ENCODE data around the gene SPON1. TPM values are rescaled to one million over a fixed set of nuclear protein-coding genes. Genes with fewer than 3 reads are reported as not detected.

The SPON1 gene
- total and polyA plus RNA-seq, 2 experiments from 2014 or later: 2.4 to 5.4 TPM

GRCh38 chr11:13965337-13965736, 2.8 kb downstream of the SPON1 start:
- no peaks in the 10 kb centered on the region for H3K9me3 ChIP-seq (ENCODE audit: low read depth)
- no peaks in the 10 kb centered on the region for H4K20me1 ChIP-seq (ENCODE audit: insufficient read depth)
- TF ChIP-seq EZH2 (IDR thresholded peaks at IDR 0.05; ENCODE audit: insufficient read depth, poor library complexity, severe bottlenecking) (no peak), EZH2phosphoT487 (IDR thresholded peaks at IDR 0.05; ENCODE audit: insufficient read depth, low read depth) (no peak)
- no peaks in the 10 kb centered on the region for H3F3A ChIP-seq (ENCODE audit: insufficient read depth)
- H3K79me2 ChIP-seq (ENCODE audit: insufficient read depth): no peaks in the 10 kb centered on the region
- no peak overlapping the region for H3K4me2 ChIP-seq (ENCODE audit: unreplicated experiment)
- H3K27ac ChIP-seq: no peak overlapping the region
- WGBS, 2 experiments (ENCODE audit: low coverage in 1 of 2, low lambda C conversion rate in 2 of 2, missing lambda C conversion rate in 2 of 2): 44 to 48% methylated on average over 5 of the region's 5 CpGs
- no peaks in the 10 kb centered on the region for H3K36me3 ChIP-seq (ENCODE audit: low read depth)
- H3K9ac ChIP-seq: no peak overlapping the region
- H2AFZ ChIP-seq: no peak overlapping the region
- H3K27me3 ChIP-seq (replicated peaks; ENCODE audit: insufficient read depth): peaks cover 66% of the 10 kb centered on the region
- H3K4me3 ChIP-seq: no peak overlapping the region
- no peaks in the 10 kb centered on the region for H3K9me2 ChIP-seq (ENCODE audit: insufficient read depth)
- in situ Hi-C loops (cut with MboI): loop anchor here (10.0 kb wide), 1 partner anchor 179 kb away; no protein-coding TSS in a partner anchor
- DNase-seq: no peak
- no peaks in the 10 kb centered on the region for H3K4me1 ChIP-seq (ENCODE audit: insufficient read depth)

DNA sequence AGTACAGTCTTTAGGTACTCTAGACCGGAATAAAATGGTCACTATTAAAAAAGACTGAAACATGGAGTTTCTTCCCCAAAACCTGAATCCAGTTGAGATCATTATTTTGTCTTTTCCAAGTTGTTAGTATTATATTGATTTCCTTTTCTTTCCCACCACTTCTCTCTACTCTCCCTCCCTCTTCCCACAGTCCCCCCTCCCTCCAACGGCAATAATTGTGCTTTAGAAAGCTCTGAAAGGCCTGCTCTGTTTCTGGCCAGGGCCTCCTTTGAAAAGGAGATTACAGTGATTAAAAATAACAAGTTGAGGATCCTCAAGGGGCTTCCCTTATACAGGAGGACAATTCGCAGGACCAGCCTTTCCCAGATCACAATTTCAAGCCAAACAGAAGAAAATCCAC, 3.5 kb downstream of the SPON1 start:
- no peak overlapping the region for H3K4me2 ChIP-seq (ENCODE audit: unreplicated experiment)
- H3K9me3 ChIP-seq (ENCODE audit: low read depth): no peaks in the 10 kb centered on the region
- no peaks in the 10 kb centered on the region for H3F3A ChIP-seq (ENCODE audit: insufficient read depth)
- no peaks in the 10 kb centered on the region for H4K20me1 ChIP-seq (ENCODE audit: insufficient read depth)
- H3K27me3 ChIP-seq (replicated peaks; ENCODE audit: insufficient read depth): peaks cover 64% of the 10 kb centered on the region
- H3K4me3 ChIP-seq: no peak overlapping the region
- no peak for TF ChIP-seq EZH2 (IDR thresholded peaks at IDR 0.05; ENCODE audit: insufficient read depth, poor library complexity, severe bottlenecking)
- TF ChIP-seq EZH2phosphoT487 (IDR thresholded peaks at IDR 0.05; ENCODE audit: insufficient read depth, low read depth): no peak
- no peak for DNase-seq
- no peaks in the 10 kb centered on the region for H3K4me1 ChIP-seq (ENCODE audit: insufficient read depth)
- in situ Hi-C loops (cut with MboI): loop anchor here (10.0 kb wide), 1 partner anchor 179 kb away; no protein-coding TSS in a partner anchor
- no peak overlapping the region for H3K9ac ChIP-seq
- WGBS, 2 experiments (ENCODE audit: low coverage in 1 of 2, low lambda C conversion rate in 2 of 2, missing lambda C conversion rate in 2 of 2): 61 to 64% methylated on average over 3 of the region's 3 CpGs
- H3K27ac ChIP-seq: no peak overlapping the region
- no peaks in the 10 kb centered on the region for H3K79me2 ChIP-seq (ENCODE audit: insufficient read depth)
- H3K36me3 ChIP-seq (ENCODE audit: low read depth): no peaks in the 10 kb centered on the region
- no peak overlapping the region for H2AFZ ChIP-seq
- no peaks in the 10 kb centered on the region for H3K9me2 ChIP-seq (ENCODE audit: insufficient read depth)

DNA sequence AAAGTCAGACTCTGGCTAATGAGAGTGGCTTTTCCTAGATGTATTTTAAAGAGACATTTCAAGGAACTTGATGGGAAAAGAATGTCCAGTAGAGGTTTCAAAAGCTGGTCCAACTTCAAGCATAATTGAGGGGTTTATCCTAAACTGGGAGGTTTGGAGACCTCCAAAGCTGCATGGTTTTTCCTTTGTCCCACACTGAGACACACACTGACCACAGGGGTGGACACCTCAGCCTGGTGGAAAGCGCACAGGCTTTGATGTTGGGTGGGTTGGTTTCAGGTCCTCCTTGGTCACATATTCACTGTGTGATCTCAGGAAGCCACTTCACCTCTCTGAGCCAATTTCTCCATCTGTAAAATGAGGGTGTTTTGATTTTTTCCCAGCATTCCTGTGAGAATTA, 4.0 kb downstream of the SPON1 start:
- Histone ChIP-seq H3K4me2 (ENCODE audit: unreplicated experiment) (no peak overlapping the region), H3K4me1 (ENCODE audit: insufficient read depth) (no peaks in the 10 kb centered on the region), H3K36me3 (ENCODE audit: low read depth) (no peaks in the 10 kb centered on the region), H2AFZ (no peak overlapping the region), H3K27me3 (replicated peaks; ENCODE audit: insufficient read depth) (peaks cover 59% of the 10 kb centered on the region), H3K27ac (no peak overlapping the region), H3F3A (ENCODE audit: insufficient read depth) (no peaks in the 10 kb centered on the region), H3K4me3 (no peak overlapping the region), H3K9ac (no peak overlapping the region), H4K20me1 (ENCODE audit: insufficient read depth) (no peaks in the 10 kb centered on the region), H3K9me3 (ENCODE audit: low read depth) (no peaks in the 10 kb centered on the region), H3K79me2 (ENCODE audit: insufficient read depth) (no peaks in the 10 kb centered on the region), H3K9me2 (ENCODE audit: insufficient read depth) (no peaks in the 10 kb centered on the region)
- TF ChIP-seq EZH2 (IDR thresholded peaks at IDR 0.05; ENCODE audit: insufficient read depth, poor library complexity, severe bottlenecking) (no peak), EZH2phosphoT487 (IDR thresholded peaks at IDR 0.05; ENCODE audit: insufficient read depth, low read depth) (no peak)
- in situ Hi-C loops (cut with MboI): loop anchor here (10.0 kb wide), 1 partner anchor 178 kb away; no protein-coding TSS in a partner anchor
- DNase-seq: no peak
- WGBS, 2 experiments (ENCODE audit: low coverage in 1 of 2, low lambda C conversion rate in 2 of 2, missing lambda C conversion rate in 2 of 2): 94 to 95% methylated on average over 1 of the region's 1 CpG

DNA sequence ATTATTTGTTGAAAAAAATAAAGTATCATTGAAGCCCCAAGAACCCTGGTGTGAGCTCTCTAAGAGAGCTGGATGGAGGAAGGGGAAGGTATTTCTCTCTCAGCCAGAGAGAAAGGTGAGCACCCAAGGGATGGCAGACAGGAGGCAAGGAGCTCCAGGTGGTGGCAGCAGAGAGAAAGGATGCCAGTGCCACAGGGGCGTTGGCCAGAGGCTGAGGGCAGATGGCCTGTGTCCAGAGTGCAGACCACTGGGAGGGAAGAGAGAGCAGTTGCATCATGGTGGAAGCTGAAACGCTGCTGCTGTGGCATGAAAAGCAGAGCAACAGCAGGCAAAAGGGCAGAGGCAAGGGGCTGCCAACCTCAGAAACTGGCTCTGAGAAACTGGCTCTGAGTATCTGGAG, 8.5 kb downstream of the SPON1 start:
- H3K27ac ChIP-seq: no peak overlapping the region
- H3K9me3 ChIP-seq (ENCODE audit: low read depth): no peaks in the 10 kb centered on the region
- H4K20me1 ChIP-seq (ENCODE audit: insufficient read depth): no peaks in the 10 kb centered on the region
- in situ Hi-C loops (cut with MboI): no loop called here
- no peak overlapping the region for H2AFZ ChIP-seq
- H3K27me3 ChIP-seq (replicated peaks; ENCODE audit: insufficient read depth): peaks cover 24% of the 10 kb centered on the region
- H3K4me3 ChIP-seq: no peak overlapping the region
- H3F3A ChIP-seq (ENCODE audit: insufficient read depth): 0 out of 2 replicates have a peak, but pooled peaks cover 13% of the 10 kb centered on the region
- peaks cover 12% of the 10 kb centered on the region for H3K4me1 ChIP-seq (ENCODE audit: insufficient read depth)
- peak; percentile 25 for DNase-seq
- H3K9ac ChIP-seq: no peak overlapping the region
- H3K79me2 ChIP-seq (ENCODE audit: insufficient read depth): no peaks in the 10 kb centered on the region
- no peaks in the 10 kb centered on the region for H3K36me3 ChIP-seq (ENCODE audit: low read depth)
- no peaks in the 10 kb centered on the region for H3K9me2 ChIP-seq (ENCODE audit: insufficient read depth)
- TF ChIP-seq EZH2 (IDR thresholded peaks at IDR 0.05; ENCODE audit: insufficient read depth, poor library complexity, severe bottlenecking) (no peak), EZH2phosphoT487 (IDR thresholded peaks at IDR 0.05; ENCODE audit: insufficient read depth, low read depth) (no peak)
- H3K4me2 ChIP-seq (ENCODE audit: unreplicated experiment): no peak overlapping the region
- 15 to 22% methylated on average over 2 of the region's 2 CpGs for WGBS, 2 experiments (ENCODE audit: low coverage in 1 of 2, low lambda C conversion rate in 2 of 2, missing lambda C conversion rate in 2 of 2)

All from GM23248 (cell line).